PFSK-1 (cell line): Measurements from ENCODE around the gene INSIG1.

ENCODE experiments used
- FOXP2 ChIP-seq: optimal IDR thresholded peaks from 2 replicates; pipeline ENCODE3; 2011; ENCODE audit warnings: borderline replicate concordance, control low read depth, inconsistent platforms; ENCODE audit not compliant: insufficient read depth; ENCODE audit errors: extremely low read length, extremely low read depth
- POLR2AphosphoS5 ChIP-seq: IDR thresholded peaks from 2 replicates; pipeline ENCODE4 v1.6.1; 2012; ENCODE audit warnings: low read depth, mild to moderate bottlenecking, control low read depth, low read length, moderate library complexity
- SIN3A ChIP-seq: IDR thresholded peaks from 2 replicates; pipeline ENCODE4 v1.6.1; 2012; ENCODE audit warnings: mild to moderate bottlenecking, low read length, moderate library complexity, borderline replicate concordance; ENCODE audit not compliant: insufficient read depth
- TAF1 ChIP-seq: IDR thresholded peaks from 2 replicates; pipeline ENCODE4 v1.6.1; 2012; ENCODE audit warnings: low read length, control low read depth, borderline replicate concordance; ENCODE audit not compliant: insufficient read depth
- TF ChIP-seq, protein P1 (sequence below), 2 experiments: IDR thresholded peaks; 2 replicates each; pipeline versions ENCODE4 v1.6.1 to v1.8.0; 2011 to 2012; ENCODE audit warnings: low read depth in 2 of 2, low read length in 2 of 2, control low read depth in 1 of 2, inconsistent platforms in 1 of 2, mild to moderate bottlenecking in 1 of 2, moderate library complexity in 1 of 2; ENCODE audit not compliant: insufficient read depth in 1 of 2

DNA sequence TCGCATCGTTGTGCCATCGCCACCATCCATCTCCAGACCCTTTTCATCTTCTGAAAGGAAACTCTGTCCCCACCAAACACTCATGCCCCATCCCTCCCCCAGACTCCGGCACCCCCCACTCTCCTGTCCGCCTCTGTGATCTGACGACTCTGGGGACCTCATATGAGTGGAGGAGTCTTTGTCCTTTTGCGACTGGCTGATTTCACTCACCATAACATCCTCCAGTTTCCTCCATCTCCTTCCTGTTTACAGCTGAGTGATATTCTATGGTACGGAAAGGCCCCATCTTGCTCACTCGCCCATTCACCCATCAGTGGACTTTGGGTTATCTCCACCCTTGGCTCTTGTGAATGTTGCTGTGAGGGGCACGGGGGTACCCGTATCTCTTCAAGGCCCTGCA is 11.8 kb upstream of the INSIG1 start:
- TF ChIP-seq, protein P1, sequence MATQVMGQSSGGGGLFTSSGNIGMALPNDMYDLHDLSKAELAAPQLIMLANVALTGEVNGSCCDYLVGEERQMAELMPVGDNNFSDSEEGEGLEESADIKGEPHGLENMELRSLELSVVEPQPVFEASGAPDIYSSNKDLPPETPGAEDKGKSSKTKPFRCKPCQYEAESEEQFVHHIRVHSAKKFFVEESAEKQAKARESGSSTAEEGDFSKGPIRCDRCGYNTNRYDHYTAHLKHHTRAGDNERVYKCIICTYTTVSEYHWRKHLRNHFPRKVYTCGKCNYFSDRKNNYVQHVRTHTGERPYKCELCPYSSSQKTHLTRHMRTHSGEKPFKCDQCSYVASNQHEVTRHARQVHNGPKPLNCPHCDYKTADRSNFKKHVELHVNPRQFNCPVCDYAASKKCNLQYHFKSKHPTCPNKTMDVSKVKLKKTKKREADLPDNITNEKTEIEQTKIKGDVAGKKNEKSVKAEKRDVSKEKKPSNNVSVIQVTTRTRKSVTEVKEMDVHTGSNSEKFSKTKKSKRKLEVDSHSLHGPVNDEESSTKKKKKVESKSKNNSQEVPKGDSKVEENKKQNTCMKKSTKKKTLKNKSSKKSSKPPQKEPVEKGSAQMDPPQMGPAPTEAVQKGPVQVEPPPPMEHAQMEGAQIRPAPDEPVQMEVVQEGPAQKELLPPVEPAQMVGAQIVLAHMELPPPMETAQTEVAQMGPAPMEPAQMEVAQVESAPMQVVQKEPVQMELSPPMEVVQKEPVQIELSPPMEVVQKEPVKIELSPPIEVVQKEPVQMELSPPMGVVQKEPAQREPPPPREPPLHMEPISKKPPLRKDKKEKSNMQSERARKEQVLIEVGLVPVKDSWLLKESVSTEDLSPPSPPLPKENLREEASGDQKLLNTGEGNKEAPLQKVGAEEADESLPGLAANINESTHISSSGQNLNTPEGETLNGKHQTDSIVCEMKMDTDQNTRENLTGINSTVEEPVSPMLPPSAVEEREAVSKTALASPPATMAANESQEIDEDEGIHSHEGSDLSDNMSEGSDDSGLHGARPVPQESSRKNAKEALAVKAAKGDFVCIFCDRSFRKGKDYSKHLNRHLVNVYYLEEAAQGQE (IDR thresholded peaks at IDR 0.05; ENCODE audit: insufficient read depth in 1 of 2, low read depth in 2 of 2, low read length in 2 of 2): no peak
- TF ChIP-seq TAF1 (no peak), POLR2AphosphoS5 (no peak), SIN3A (no peak), FOXP2 (no peak)
